Astrocyte of the spinal cord (primary cell): ENCODE results near the gene PISD.

Source experiments
- DNase-seq: peaks from one replicate; pipeline ENCODE4 v3.0.0; 2011; ENCODE audit warnings: low read depth, low spot score
- H3K4me3 ChIP-seq: 2 replicates; pipeline ENCODE4 v1.5.1; 2011; ENCODE audit warnings: low read depth, mild to moderate bottlenecking, low read length, moderate library complexity
- in situ Hi-C: cut with HindIII; loops from 2 replicates; pipeline ENCODE4 v1.10.0; 2017; ENCODE audit warnings: low sequenced_read_pairs
- TF ChIP-seq, protein P1 (sequence below): IDR thresholded peaks from 2 replicates; pipeline ENCODE4 v1.5.1; 2012; ENCODE audit warnings: low read depth, mild to moderate bottlenecking, low read length, inconsistent platforms

PISD gene

DNA sequence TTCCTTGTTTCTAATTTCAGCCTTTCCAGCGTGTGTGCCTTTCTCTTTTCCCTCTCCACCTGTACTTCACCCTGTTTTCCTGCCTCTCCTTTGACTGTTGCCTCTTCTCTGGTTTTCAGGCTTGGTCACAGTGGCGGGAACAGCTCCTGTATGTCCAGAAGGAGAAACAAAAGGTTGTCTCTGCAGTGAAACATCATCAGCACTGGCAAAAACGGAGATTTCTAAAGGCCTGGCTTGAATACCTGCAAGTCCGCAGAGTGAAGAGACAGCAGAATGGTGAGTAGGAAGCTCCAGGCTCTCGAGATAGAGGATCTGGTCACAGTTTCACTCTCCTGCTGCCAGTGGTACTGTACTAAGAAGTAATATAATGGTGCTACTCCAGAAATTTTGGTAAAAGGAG is 89.1 kb downstream of the PISD start:
- DNase-seq: no peak
- TF ChIP-seq, protein P1, sequence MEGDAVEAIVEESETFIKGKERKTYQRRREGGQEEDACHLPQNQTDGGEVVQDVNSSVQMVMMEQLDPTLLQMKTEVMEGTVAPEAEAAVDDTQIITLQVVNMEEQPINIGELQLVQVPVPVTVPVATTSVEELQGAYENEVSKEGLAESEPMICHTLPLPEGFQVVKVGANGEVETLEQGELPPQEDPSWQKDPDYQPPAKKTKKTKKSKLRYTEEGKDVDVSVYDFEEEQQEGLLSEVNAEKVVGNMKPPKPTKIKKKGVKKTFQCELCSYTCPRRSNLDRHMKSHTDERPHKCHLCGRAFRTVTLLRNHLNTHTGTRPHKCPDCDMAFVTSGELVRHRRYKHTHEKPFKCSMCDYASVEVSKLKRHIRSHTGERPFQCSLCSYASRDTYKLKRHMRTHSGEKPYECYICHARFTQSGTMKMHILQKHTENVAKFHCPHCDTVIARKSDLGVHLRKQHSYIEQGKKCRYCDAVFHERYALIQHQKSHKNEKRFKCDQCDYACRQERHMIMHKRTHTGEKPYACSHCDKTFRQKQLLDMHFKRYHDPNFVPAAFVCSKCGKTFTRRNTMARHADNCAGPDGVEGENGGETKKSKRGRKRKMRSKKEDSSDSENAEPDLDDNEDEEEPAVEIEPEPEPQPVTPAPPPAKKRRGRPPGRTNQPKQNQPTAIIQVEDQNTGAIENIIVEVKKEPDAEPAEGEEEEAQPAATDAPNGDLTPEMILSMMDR: no peak
- in situ Hi-C loops: no loop called here
- H3K4me3 ChIP-seq: no peak overlapping the region

DNA sequence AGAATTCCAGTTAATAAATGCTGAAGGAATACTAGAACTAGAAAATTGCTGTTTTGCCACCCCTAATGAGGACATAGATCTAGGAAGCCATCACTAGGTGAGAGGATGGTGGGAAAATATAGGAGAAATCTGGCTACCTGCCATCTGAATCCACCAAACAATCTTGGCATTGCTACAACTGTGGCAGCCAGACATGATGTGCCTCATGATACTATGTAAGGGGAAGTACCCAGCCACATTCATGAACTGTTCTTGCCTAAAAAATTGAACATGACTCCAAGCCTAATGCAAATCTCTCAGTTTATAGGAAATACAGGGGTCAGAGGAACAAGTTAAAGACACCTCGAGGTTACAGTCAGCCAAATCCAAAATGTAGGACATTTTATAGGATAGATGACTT is 92.9 kb downstream of the PISD start:
- TF ChIP-seq, protein P1: no peak
- in situ Hi-C loops: no loop called here
- H3K4me3 ChIP-seq: no peak overlapping the region
- no peak for DNase-seq
